Activated CD4-positive, alpha-beta T cell treated with anti-CD3 and anti-CD28 coated beads, Interleukin-2, amount 50 U/mL, for 1 hour (primary cell): ENCODE measurements around the gene SCGB1C1.
"Not testable (repeated sequence)": the region's sequence is repeated elsewhere in the genome, so short reads cannot be mapped to it uniquely, and the experiment has no call there.

Experiments used
- DNase-seq: peaks from one replicate; pipeline ENCODE4 v3.0.0-alpha.2; 2020

Gene SCGB1C1

GRCh38 chr11:192674-193128 is at the start of gene SCGB1C1:
Gene SCGB1C1 (plus strand): TSS chr11:193078. CDS start chr11:193100, 22 bp downstream.
- not testable (repeated sequence) for DNase-seq

GRCh38 chr11:180242-180641 is 12.6 kb upstream of the SCGB1C1 start:
- not testable (repeated sequence) for DNase-seq

GRCh38 chr11:189200-189783 is 3.6 kb upstream of the SCGB1C1 start:
- DNase-seq, result not testable (repeated sequence)

- peak; percentile 41 for DNase-seq
Measured at GRCh38 chr11:189843-190311, 3.0 kb upstream of the SCGB1C1 start.

- DNase-seq, result not testable (repeated sequence)
Measured at GRCh38 chr11:190546-190945, 2.3 kb upstream of the SCGB1C1 start.

GRCh38 chr11:191490-192478 is 1.1 kb upstream of the SCGB1C1 start:
- peak; percentile 40 for DNase-seq

- DNase-seq, result not testable (repeated sequence)
Measured at GRCh38 chr11:193481-193880, 603 bp downstream of the SCGB1C1 start.

GRCh38 chr11:196786-197731 is 4.2 kb downstream of the SCGB1C1 start:
- DNase-seq, result no peak

GRCh38 chr11:197741-198235 is 4.9 kb downstream of the SCGB1C1 start:
- no peak for DNase-seq

GRCh38 chr11:198236-198806 is 5.4 kb downstream of the SCGB1C1 start:
- DNase-seq, result no peak

GRCh38 chr11:199004-199581 is 6.2 kb downstream of the SCGB1C1 start:
- DNase-seq, result no peak

GRCh38 chr11:199782-200181 is 6.9 kb downstream of the SCGB1C1 start:
- no peak for DNase-seq

- DNase-seq, result no peak
Measured at GRCh38 chr11:200224-201003, 7.5 kb downstream of the SCGB1C1 start.

GRCh38 chr11:201966-202365 is 9.1 kb downstream of the SCGB1C1 start:
- no peak for DNase-seq

GRCh38 chr11:202490-202889 is 9.6 kb downstream of the SCGB1C1 start:
- DNase-seq, result no peak

GRCh38 chr11:203056-203944 is 10.4 kb downstream of the SCGB1C1 start:
- DNase-seq, result no peak

- DNase-seq, result no peak
Measured at GRCh38 chr11:203945-204586, 11.2 kb downstream of the SCGB1C1 start.

GRCh38 chr11:204587-205109 is 11.8 kb downstream of the SCGB1C1 start:
- DNase-seq, result no peak
